NB4 (cell line): Measurements from ENCODE around the gene SH3BGRL3.

Source experiments
- CTCF ChIP-seq: IDR thresholded peaks from one replicate; pipeline ENCODE4 v1.5.1; 2012; ENCODE audit warnings: low read depth, low read length
- MAX ChIP-seq: IDR thresholded peaks from 2 replicates; pipeline ENCODE4 v1.6.1; 2011; ENCODE audit warnings: low read depth, low read length
- MYC ChIP-seq: IDR thresholded peaks from 2 replicates; pipeline ENCODE4 v1.6.1; 2011; ENCODE audit warnings: low read depth, low read length
- POLR2A ChIP-seq: IDR thresholded peaks from 2 replicates; pipeline ENCODE4 v1.6.1; 2011; ENCODE audit warnings: mild to moderate bottlenecking; ENCODE audit not compliant: insufficient read length; ENCODE audit errors: extremely low read depth

GRCh38 chr1:26284597-26285347 is 4.9 kb downstream of the SH3BGRL3 start:
- TF ChIP-seq POLR2A = no peak
- TF ChIP-seq CTCF = peak; percentile 67
- TF ChIP-seq MAX = peak; percentile 97
- TF ChIP-seq MYC = peak; percentile 97
